PFSK-1 (cell line): ENCODE data around the gene CACNA1H.

Experiments used
- FOXP2 ChIP-seq: optimal IDR thresholded peaks from 2 replicates; pipeline ENCODE3; 2011; ENCODE audit warnings: borderline replicate concordance, control low read depth, inconsistent platforms; ENCODE audit not compliant: insufficient read depth; ENCODE audit errors: extremely low read length, extremely low read depth
- POLR2AphosphoS5 ChIP-seq: IDR thresholded peaks from 2 replicates; pipeline ENCODE4 v1.6.1; 2012; ENCODE audit warnings: low read depth, mild to moderate bottlenecking, control low read depth, low read length, moderate library complexity
- SIN3A ChIP-seq: IDR thresholded peaks from 2 replicates; pipeline ENCODE4 v1.6.1; 2012; ENCODE audit warnings: mild to moderate bottlenecking, low read length, moderate library complexity, borderline replicate concordance; ENCODE audit not compliant: insufficient read depth
- TAF1 ChIP-seq: IDR thresholded peaks from 2 replicates; pipeline ENCODE4 v1.6.1; 2012; ENCODE audit warnings: low read length, control low read depth, borderline replicate concordance; ENCODE audit not compliant: insufficient read depth
- TF ChIP-seq, protein P1 (sequence below), 2 experiments: IDR thresholded peaks; 2 replicates each; pipeline versions ENCODE4 v1.6.1 to v1.8.0; 2011 to 2012; ENCODE audit warnings: low read depth in 2 of 2, low read length in 2 of 2, control low read depth in 1 of 2, inconsistent platforms in 1 of 2, mild to moderate bottlenecking in 1 of 2, moderate library complexity in 1 of 2; ENCODE audit not compliant: insufficient read depth in 1 of 2

Gene CACNA1H

DNA sequence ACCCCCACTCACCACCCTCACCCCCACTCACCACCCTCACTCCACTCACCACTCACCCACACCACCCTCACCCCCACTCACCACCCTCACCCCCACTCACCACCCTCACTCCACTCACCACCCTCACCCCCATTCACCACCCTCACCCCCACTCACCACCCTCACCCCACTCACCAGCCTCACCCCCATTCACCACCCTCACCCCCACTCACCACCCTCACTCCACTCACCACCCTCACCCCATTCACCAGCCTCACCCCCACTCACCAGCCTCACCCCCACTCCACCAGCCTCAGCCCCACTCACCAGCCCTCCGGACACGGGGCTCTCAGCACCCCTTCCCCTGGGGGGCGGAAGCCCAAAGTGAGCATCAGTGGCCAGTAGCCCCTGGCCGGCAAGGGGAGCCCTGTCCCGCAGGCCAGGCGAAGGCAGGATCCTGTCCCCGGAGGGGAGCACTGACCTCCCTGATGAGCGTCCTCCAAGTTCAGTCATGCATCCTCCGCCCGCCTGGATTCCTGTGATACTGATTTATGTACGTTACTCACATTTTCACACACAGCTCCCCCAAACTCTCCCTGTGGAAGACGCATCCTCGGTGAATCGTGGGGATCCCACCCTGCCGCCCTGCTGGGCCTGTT is 38.9 kb upstream of the CACNA1H start:
- no peak for TF ChIP-seq TAF1
- no peak for TF ChIP-seq FOXP2
- no peak for TF ChIP-seq POLR2AphosphoS5
- TF ChIP-seq SIN3A: no peak
- TF ChIP-seq, protein P1, sequence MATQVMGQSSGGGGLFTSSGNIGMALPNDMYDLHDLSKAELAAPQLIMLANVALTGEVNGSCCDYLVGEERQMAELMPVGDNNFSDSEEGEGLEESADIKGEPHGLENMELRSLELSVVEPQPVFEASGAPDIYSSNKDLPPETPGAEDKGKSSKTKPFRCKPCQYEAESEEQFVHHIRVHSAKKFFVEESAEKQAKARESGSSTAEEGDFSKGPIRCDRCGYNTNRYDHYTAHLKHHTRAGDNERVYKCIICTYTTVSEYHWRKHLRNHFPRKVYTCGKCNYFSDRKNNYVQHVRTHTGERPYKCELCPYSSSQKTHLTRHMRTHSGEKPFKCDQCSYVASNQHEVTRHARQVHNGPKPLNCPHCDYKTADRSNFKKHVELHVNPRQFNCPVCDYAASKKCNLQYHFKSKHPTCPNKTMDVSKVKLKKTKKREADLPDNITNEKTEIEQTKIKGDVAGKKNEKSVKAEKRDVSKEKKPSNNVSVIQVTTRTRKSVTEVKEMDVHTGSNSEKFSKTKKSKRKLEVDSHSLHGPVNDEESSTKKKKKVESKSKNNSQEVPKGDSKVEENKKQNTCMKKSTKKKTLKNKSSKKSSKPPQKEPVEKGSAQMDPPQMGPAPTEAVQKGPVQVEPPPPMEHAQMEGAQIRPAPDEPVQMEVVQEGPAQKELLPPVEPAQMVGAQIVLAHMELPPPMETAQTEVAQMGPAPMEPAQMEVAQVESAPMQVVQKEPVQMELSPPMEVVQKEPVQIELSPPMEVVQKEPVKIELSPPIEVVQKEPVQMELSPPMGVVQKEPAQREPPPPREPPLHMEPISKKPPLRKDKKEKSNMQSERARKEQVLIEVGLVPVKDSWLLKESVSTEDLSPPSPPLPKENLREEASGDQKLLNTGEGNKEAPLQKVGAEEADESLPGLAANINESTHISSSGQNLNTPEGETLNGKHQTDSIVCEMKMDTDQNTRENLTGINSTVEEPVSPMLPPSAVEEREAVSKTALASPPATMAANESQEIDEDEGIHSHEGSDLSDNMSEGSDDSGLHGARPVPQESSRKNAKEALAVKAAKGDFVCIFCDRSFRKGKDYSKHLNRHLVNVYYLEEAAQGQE (IDR thresholded peaks at IDR 0.05; ENCODE audit: insufficient read depth in 1 of 2, low read depth in 2 of 2, low read length in 2 of 2): no peak

DNA sequence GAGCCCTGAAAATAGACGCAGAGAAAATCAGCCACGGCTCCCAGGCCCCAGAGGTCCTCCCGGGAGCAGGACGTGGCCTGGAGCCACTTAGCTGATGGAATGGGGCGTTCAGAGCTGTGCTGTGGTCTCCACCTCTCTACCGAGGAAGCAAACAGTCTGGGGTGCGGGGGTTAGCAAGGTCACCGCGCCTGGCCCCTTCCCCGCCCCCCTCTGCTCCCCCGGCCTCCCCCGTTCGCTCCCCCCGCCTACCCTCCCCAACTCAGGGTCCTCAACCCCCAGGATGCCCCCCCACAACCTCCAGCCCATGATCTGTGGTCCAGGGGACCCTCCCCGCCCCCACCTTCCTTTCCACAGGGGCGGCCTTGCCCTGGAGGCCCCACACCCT is 36.2 kb upstream of the CACNA1H start:
- TF ChIP-seq, protein P1 (IDR thresholded peaks at IDR 0.05; ENCODE audit: insufficient read depth in 1 of 2, low read depth in 2 of 2, low read length in 2 of 2): no peak
- TF ChIP-seq TAF1 (no peak), FOXP2 (no peak), SIN3A (no peak), POLR2AphosphoS5 (no peak)

DNA sequence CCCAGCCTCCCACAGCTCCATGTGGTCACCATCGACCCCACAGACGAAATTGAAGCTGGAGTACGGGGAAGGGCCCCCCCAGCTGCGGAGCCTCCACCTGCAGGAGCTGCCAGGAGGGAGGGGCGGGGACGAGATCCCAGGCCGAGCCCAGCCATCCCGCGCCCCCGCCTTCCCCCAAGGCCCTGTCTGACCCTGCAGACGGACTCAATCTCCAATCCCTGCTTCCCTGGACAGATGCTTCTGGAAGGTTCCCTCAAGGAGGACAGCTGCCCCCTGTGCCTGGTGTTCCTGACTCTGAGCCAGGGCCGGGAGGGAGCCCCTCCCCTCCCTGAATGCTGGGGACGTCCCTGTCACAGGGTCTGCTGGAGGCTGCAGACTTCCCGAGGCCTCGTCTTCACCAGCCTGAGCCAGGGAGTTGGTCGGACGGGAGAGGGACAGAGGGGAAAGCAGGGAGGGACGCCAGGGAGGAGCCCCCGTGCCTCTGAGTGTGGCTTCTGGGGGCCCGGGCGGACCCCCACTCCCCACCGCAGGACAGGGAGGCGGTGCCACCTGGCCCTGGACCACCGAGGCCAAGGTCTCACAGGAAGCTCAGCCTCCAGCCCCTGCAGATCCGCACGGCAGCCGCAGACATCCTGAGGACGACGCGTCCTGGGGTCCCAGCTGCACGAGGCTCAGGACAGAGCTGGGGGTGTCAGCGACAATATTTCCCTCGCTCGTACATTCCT is 35.6 kb upstream of the CACNA1H start:
- TF ChIP-seq SIN3A (no peak), POLR2AphosphoS5 (no peak), FOXP2 (no peak), TAF1 (no peak)
- TF ChIP-seq, protein P1 (IDR thresholded peaks at IDR 0.05; ENCODE audit: insufficient read depth in 1 of 2, low read depth in 2 of 2, low read length in 2 of 2): no peak

DNA sequence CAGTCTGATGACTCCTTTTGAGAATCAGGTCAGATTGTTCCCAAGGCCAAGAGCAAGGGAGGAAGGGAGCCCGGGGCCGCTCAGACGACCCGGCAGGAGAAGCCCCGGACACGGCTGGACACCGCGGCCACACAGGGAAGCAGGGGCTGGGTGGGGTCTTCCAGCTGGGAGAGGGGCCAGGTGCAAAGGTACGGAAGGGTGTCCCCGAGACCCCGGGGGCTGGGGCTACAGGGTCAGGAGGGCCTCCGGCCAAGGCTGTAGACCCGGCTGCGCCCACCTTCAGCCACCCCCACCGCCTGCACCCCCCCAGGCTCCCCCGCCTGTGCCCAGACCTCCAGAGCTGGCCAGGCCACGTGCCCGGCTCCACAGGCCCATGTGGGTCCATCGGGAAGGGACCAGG is 35.0 kb upstream of the CACNA1H start:
- TF ChIP-seq, protein P1 (IDR thresholded peaks at IDR 0.05; ENCODE audit: insufficient read depth in 1 of 2, low read depth in 2 of 2, low read length in 2 of 2): no peak
- TF ChIP-seq TAF1 (no peak), POLR2AphosphoS5 (no peak), FOXP2 (no peak), SIN3A (no peak)
